GM12878 (cell line): ENCODE measurements around the gene ACACA. TPM values are rescaled to one million over a fixed set of nuclear protein-coding genes. Genes with fewer than 3 reads are reported as not detected.

Source experiments
- ATAC-seq: fragments of 200-7000 bp; cut with Tn5 transposase; 3 replicates; pipeline ENCODE4 v1.9.1; 2020; ENCODE audit warnings: mild to moderate bottlenecking, moderate library complexity
- BruUV-seq: library from RNA; stranded (reverse); fragments of 400-500 nt; replicated peaks from 2 replicates; lab custom pipeline; 2021; lab: Mats Ljungman, UMichigan
- CTCF ChIA-PET: fragments of 300-600 bp; sonication (Branson Sonifier 250); formaldehyde crosslinking; extraction: SDS; loops from one replicate; lab custom pipeline; 2021; ENCODE audit warnings: inconsistent platforms; lab: Yijun Ruan, JAX
- POLR2A ChIA-PET: fragments of 350-600 bp; formaldehyde crosslinking; extraction: SDS; loops from one replicate; lab custom pipeline; 2021; ENCODE audit warnings: inconsistent platforms; lab: Charles Lee
- RAD21 ChIA-PET: fragments of 300-600 bp; sonication (Branson Sonifier 250); formaldehyde crosslinking; loops from one replicate; lab custom pipeline; 2023; ENCODE audit warnings: antibody characterized with exemption; ENCODE audit not compliant: unreplicated experiment; lab: Charles Lee
- SMC1A ChIA-PET: fragments of 300-600 bp; sonication (Branson Sonifier 250); formaldehyde crosslinking; loops from one replicate; lab custom pipeline; 2023; ENCODE audit not compliant: unreplicated experiment, uncharacterized antibody; lab: Charles Lee
- DNase-seq: peaks from one replicate; pipeline ENCODE4 v3.0.0-alpha.2; 2011; ENCODE audit warnings: low read depth, low spot score
- FAIRE-seq: peaks from 3 replicates; lab custom pipeline; 2011; peaks lifted over from hg19 to GRCh38; lab: Jason Lieb, UNC
- H2AFZ ChIP-seq: 2 replicates; pipeline ENCODE4 v1.6.0; 2011; ENCODE audit warnings: low read depth, low read length, control low read depth; ENCODE audit not compliant: control insufficient read depth
- H3K27ac ChIP-seq: 2 replicates; pipeline ENCODE4 v1.5.1; 2011; ENCODE audit warnings: control low read depth; ENCODE audit not compliant: control insufficient read depth, insufficient read depth
- H3K27me3 ChIP-seq, 2 experiments: replicated peaks in 1 of 2; 2 replicates each; pipeline versions ENCODE4 v1.6.0 to v1.6.1; 2011; ENCODE audit warnings: low read length in 1 of 2; ENCODE audit not compliant: control insufficient read depth in 2 of 2, insufficient read depth in 2 of 2
- H3K36me3 ChIP-seq, 2 experiments: 2 replicates each; pipeline ENCODE4 v1.5.1; 2011; ENCODE audit warnings: low read length in 1 of 2; ENCODE audit not compliant: control insufficient read depth in 2 of 2, insufficient read depth in 2 of 2
- H3K4me1 ChIP-seq: 2 replicates; pipeline ENCODE4 v1.6.1; 2011; ENCODE audit warnings: mild to moderate bottlenecking, low read length, moderate library complexity, mixed read lengths; ENCODE audit not compliant: control insufficient read depth, insufficient read depth
- H3K4me2 ChIP-seq: 2 replicates; pipeline ENCODE4 v1.6.0; 2011; ENCODE audit warnings: control low read depth; ENCODE audit not compliant: control insufficient read depth, insufficient read depth
- H3K4me3 ChIP-seq: fragments of 200-600 bp; sonication (generic); 2 replicates; pipeline ENCODE4 v1.5.1; 2016
- H3K79me2 ChIP-seq: 2 replicates; pipeline ENCODE4 v1.6.0; 2011; ENCODE audit warnings: low read length; ENCODE audit not compliant: control insufficient read depth, insufficient read depth
- H3K9ac ChIP-seq: 2 replicates; pipeline ENCODE4 v1.8.0; 2011; ENCODE audit warnings: low read length, control low read depth, mixed read lengths; ENCODE audit not compliant: control insufficient read depth, insufficient read depth
- H3K9me3 ChIP-seq: replicated peaks from 3 replicates; pipeline ENCODE4 v1.5.1; 2011; ENCODE audit warnings: mild to moderate bottlenecking, low read length; ENCODE audit not compliant: control insufficient read depth, insufficient read depth
- H4K20me1 ChIP-seq: 2 replicates; pipeline ENCODE4 v1.6.0; 2011; ENCODE audit not compliant: control insufficient read depth, insufficient read depth
- DPF2 ChIP-seq: fragments of 450-650 bp; IDR thresholded peaks from 2 replicates; pipeline ENCODE4 v1.6.1; 2017; ENCODE audit warnings: mild to moderate bottlenecking
- E2F4 ChIP-seq: IDR thresholded peaks from 2 replicates; pipeline ENCODE4 v1.6.1; 2012; ENCODE audit warnings: low read depth, low read length, improper control_type of control experiment
- EZH2 ChIP-seq: IDR thresholded peaks from 2 replicates; pipeline ENCODE4 v1.6.1; 2012; ENCODE audit warnings: low read depth, mild to moderate bottlenecking, control low read depth, inconsistent platforms, low read length, borderline replicate concordance; ENCODE audit not compliant: control insufficient read depth
- JUNB ChIP-seq: IDR thresholded peaks from 2 replicates; pipeline ENCODE4 v1.6.1; 2016; ENCODE audit warnings: antibody characterized with exemption, mild to moderate bottlenecking
- LARP7 ChIP-seq: fragments of 450-650 bp; IDR thresholded peaks from 2 replicates; pipeline ENCODE4 v1.6.1; 2017; ENCODE audit warnings: mild to moderate bottlenecking
- MTA3 ChIP-seq: IDR thresholded peaks from 2 replicates; pipeline ENCODE4 v1.6.1; 2012; ENCODE audit warnings: low read length, inconsistent platforms, borderline replicate concordance
- NFIC ChIP-seq: IDR thresholded peaks from 2 replicates; pipeline ENCODE4 v1.6.1; 2012; ENCODE audit warnings: low read depth, mild to moderate bottlenecking, inconsistent platforms, low read length, moderate library complexity
- POLR2A ChIP-seq: IDR thresholded peaks from 2 replicates; pipeline ENCODE4 v1.6.1; 2011; ENCODE audit warnings: low read depth, mild to moderate bottlenecking, low read length
- RCOR1 ChIP-seq: conservative IDR thresholded peaks from 2 replicates; pipeline ENCODE4 v1.6.1; 2012; ENCODE audit warnings: low read depth, low read length, improper control_type of control experiment
- SMARCA5 ChIP-seq: fragments of 450-650 bp; IDR thresholded peaks from 2 replicates; pipeline ENCODE4 v1.6.1; 2017; ENCODE audit warnings: mild to moderate bottlenecking
- TAF1 ChIP-seq: IDR thresholded peaks from 2 replicates; pipeline ENCODE4 v1.6.1; 2011; ENCODE audit warnings: mild to moderate bottlenecking, low read depth, low read length, borderline replicate concordance
- WGBS: methylation state at CpG from one replicate; pipeline ENCODE4 v1.1.6; 2016; ENCODE audit warnings: low lambda C conversion rate; ENCODE audit not compliant: insufficient replicate concordance, insufficient coverage; ENCODE audit errors: missing lambda C conversion rate; 5-methylcytosine and 5-hydroxymethylcytosine counted together
- in situ Hi-C: fragments of 300-500 bp; cut with MboI; formaldehyde crosslinking; loops from 9 replicates; pipeline ENCODE4 v1.14.3; 2018; ENCODE audit warnings: mixed read lengths
- intact Hi-C: fragments of 100-400 bp; cut with micrococcal nuclease; formaldehyde crosslinking; loops from one replicate; pipeline ENCODE4 v1.14.2; 2022; ENCODE audit not compliant: unreplicated experiment
- polyA plus RNA-seq, 11 experiments: library from polyadenylated mRNA; depleted of rRNA in 4 of 11; unstranded in 6 of 11; stranded (reverse) in 5 of 11; fragments of >200 nt; fragmentation: Nextera tagmentation in 4 of 11; fragmentation: Illumina TruSeq in 1 of 11; extraction: Ambion mirVana in 4 of 11; extraction: Trizol in 1 of 11; gene quantifications; 1 replicate in 1 of 11; 2 replicates in 10 of 11; pipeline versions ENCODE4 v1.2.1 to v1.2.3, GENCODE V29; 2011 to 2016; ENCODE audit warnings: inconsistent platforms in 2 of 11, missing spikeins in 2 of 11, low read depth in 1 of 11
- total RNA-seq, 4 experiments: library from RNA; depleted of rRNA in 3 of 4; stranded (reverse); fragments of >200 nt in 3 of 4; fragmentation: Illumina TruSeq in 1 of 4; extraction: Trizol in 1 of 4; gene quantifications; 2 replicates each; pipeline versions ENCODE4 v1.2.1 to v1.2.3, GENCODE V29; 2013 to 2021
- TF ChIP-seq, protein P1 (sequence below): fragments of 450-650 bp; IDR thresholded peaks from 2 replicates; pipeline ENCODE4 v1.6.1; 2018; ENCODE audit warnings: mild to moderate bottlenecking, low read depth, moderate library complexity; ENCODE audit not compliant: partially characterized antibody

Gene ACACA
- total and polyA plus RNA-seq, 10 of the 15 experiments (the other 5 are each of a cell fraction or from before 2014, with no cell fraction given) = 12.9 to 74.2 (median 32.0) TPM

- H3K9me3 ChIP-seq = no peaks in the 10 kb centered on the region
- SMC1A ChIA-PET = no interaction called here
- no peaks in the 10 kb centered on the region for H3K27me3 ChIP-seq
- H3K27ac ChIP-seq = no peak overlapping the region
- RAD21 ChIA-PET = no interaction called here
- no TSS peak for BruUV-seq
- ATAC-seq (no peak), FAIRE-seq (no peak), DNase-seq (no peak)
- H3K4me2 ChIP-seq = no peak overlapping the region
- no peak overlapping the region for H2AFZ ChIP-seq
- H3K79me2 ChIP-seq = no peaks in the 10 kb centered on the region
- no peaks in the 10 kb centered on the region for H3K4me1 ChIP-seq
- no peaks in the 10 kb centered on the region for H3K36me3 ChIP-seq
- POLR2A ChIA-PET = no interaction called here
- WGBS = 44% methylated on average over 23 of the region's 23 CpGs
- H4K20me1 ChIP-seq = no peaks in the 10 kb centered on the region
- no peak overlapping the region for H3K9ac ChIP-seq
- CTCF ChIA-PET = interaction anchor here (1.3 kb wide), 1 partner anchor 19 kb away, joined by 3 read pairs; no protein-coding TSS in a partner anchor
- TF ChIP-seq EZH2 (no peak), SMARCA5 (no peak), POLR2A (no peak), LARP7 (no peak), NFIC (no peak), MTA3 (no peak), JUNB (no peak), DPF2 (no peak), E2F4 (no peak), RCOR1 (no peak), TAF1 (no peak)
- TF ChIP-seq, protein P1, sequence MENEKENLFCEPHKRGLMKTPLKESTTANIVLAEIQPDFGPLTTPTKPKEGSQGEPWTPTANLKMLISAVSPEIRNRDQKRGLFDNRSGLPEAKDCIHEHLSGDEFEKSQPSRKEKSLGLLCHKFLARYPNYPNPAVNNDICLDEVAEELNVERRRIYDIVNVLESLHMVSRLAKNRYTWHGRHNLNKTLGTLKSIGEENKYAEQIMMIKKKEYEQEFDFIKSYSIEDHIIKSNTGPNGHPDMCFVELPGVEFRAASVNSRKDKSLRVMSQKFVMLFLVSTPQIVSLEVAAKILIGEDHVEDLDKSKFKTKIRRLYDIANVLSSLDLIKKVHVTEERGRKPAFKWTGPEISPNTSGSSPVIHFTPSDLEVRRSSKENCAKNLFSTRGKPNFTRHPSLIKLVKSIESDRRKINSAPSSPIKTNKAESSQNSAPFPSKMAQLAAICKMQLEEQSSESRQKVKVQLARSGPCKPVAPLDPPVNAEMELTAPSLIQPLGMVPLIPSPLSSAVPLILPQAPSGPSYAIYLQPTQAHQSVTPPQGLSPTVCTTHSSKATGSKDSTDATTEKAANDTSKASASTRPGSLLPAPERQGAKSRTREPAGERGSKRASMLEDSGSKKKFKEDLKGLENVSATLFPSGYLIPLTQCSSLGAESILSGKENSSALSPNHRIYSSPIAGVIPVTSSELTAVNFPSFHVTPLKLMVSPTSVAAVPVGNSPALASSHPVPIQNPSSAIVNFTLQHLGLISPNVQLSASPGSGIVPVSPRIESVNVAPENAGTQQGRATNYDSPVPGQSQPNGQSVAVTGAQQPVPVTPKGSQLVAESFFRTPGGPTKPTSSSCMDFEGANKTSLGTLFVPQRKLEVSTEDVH = no peak
- intact Hi-C loops = no loop called here
- in situ Hi-C loops = loop anchor here (25.0 kb wide), 1 partner anchor 453 kb away; the partner anchor contains the start of gene MRM1
- no peak overlapping the region for H3K4me3 ChIP-seq
These were observed 340.9 kb downstream of the ACACA start for GRCh38 chr17:37065486-37066321.
